Fibroblast of peridontal ligament (primary cell): Measurements from ENCODE around the gene BRSK2.

ENCODE experiments used
- DNase-seq: peaks from one replicate; pipeline ENCODE4 v3.0.0-alpha.2; 2010; ENCODE audit errors: extremely low read depth

Gene BRSK2

GRCh38 chr11:1436468-1437039, 46.8 kb downstream of the BRSK2 start:
- DNase-seq, result no peak

GRCh38 chr11:1437500-1437899, 47.8 kb downstream of the BRSK2 start:
- no peak for DNase-seq

- no peak for DNase-seq
Observed at GRCh38 chr11:1438261-1438966, 48.7 kb downstream of the BRSK2 start.

GRCh38 chr11:1438967-1439330, 49.2 kb downstream of the BRSK2 start:
- DNase-seq, result no peak

- DNase-seq, result no peak
Observed at GRCh38 chr11:1439341-1439740, 49.6 kb downstream of the BRSK2 start.

GRCh38 chr11:1440066-1440465, 50.3 kb downstream of the BRSK2 start:
- DNase-seq, result no peak

- DNase-seq, result no peak
Observed at GRCh38 chr11:1440496-1440895, 50.8 kb downstream of the BRSK2 start.

GRCh38 chr11:1442163-1442562, 52.4 kb downstream of the BRSK2 start:
- no peak for DNase-seq

- DNase-seq, result no peak
Observed at GRCh38 chr11:1442807-1443366, 53.2 kb downstream of the BRSK2 start.

GRCh38 chr11:1443737-1444136, 54.0 kb downstream of the BRSK2 start:
- no peak for DNase-seq

GRCh38 chr11:1444321-1444720, 54.6 kb downstream of the BRSK2 start:
- no peak for DNase-seq

- DNase-seq, result no peak
Observed at GRCh38 chr11:1444823-1445422, 55.2 kb downstream of the BRSK2 start.

- no peak for DNase-seq
Observed at GRCh38 chr11:1445741-1446445, 56.2 kb downstream of the BRSK2 start.

- DNase-seq, result no peak
Observed at GRCh38 chr11:1446623-1447022, 56.9 kb downstream of the BRSK2 start.

- DNase-seq, result no peak
Observed at GRCh38 chr11:1447845-1448825, 58.4 kb downstream of the BRSK2 start.

GRCh38 chr11:1448882-1449281, 59.1 kb downstream of the BRSK2 start:
- no peak for DNase-seq

GRCh38 chr11:1449490-1450243, 59.9 kb downstream of the BRSK2 start:
- no peak for DNase-seq

- no peak for DNase-seq
Observed at GRCh38 chr11:1450344-1450875, 60.7 kb downstream of the BRSK2 start.

GRCh38 chr11:1450949-1451710, 61.4 kb downstream of the BRSK2 start:
- no peak for DNase-seq
